Activated CD8-positive, alpha-beta memory T cell treated with anti-CD3 and anti-CD28 coated beads for 1 hour (primary cell): ENCODE data around the gene LRP5.
"Not testable (repeated sequence)": the region's sequence is repeated elsewhere in the genome, so short reads cannot be mapped to it uniquely, and the experiment has no call there.

Experiments
- DNase-seq, 2 donors: peaks; one replicate each; pipeline ENCODE4 v3.0.0-alpha.2; 2020; ENCODE audit warnings: low read depth in 1 of 2; ENCODE audit errors: extremely low read depth in 1 of 2

Gene LRP5

DNA sequence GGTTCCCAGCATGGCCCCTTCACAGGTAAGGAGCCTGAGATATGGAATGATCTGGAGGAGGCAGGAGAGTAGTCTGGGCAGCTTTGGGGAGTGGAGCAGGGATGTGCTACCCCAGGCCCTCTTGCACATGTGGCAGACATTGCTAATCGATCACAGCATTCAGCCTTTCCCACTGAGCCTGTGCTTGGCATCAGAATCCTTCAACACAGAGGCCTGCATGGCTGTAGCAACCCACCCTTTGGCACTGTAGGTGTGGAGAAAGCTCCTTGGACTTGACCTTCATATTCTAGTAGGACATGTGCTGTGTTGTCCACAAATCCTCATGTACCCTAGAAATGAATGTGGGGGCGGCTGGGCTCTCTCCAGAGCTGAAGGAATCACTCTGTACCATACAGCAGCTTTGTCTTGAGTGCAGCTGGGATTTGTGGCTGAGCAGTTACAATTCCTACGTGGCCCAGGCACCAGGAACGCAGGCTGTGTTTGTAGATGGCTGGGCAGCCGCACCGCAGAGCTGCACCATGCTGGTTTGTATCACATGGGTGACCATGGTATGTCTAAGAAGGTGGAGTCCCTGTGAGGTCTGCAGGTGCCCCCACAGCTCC, 126.4 kb downstream of the LRP5 start:
- DNase-seq, result no peak

GRCh38 chr11:68439355-68440065, 127.1 kb downstream of the LRP5 start:
- DNase-seq, result no peak

DNA sequence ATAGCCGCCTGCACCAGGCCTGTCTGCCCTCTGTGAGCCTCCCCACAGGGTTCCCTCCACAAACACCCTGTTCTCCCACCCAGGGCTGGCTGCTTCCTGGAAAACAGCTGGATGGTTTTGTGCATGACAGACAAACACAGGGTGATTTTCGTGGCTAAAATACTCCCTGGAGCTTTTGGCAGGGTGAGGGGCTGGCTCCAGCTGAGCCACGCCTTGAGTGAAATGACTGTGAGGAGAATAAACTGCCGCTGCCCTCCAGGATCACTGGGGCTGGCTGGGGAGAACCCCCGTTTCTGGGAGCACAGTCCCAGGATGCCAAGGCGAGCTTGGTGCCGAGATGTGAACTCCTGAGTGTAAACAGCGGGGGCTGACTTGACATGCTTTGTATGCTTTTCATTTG, 127.8 kb downstream of the LRP5 start:
- DNase-seq, result no peak

DNA sequence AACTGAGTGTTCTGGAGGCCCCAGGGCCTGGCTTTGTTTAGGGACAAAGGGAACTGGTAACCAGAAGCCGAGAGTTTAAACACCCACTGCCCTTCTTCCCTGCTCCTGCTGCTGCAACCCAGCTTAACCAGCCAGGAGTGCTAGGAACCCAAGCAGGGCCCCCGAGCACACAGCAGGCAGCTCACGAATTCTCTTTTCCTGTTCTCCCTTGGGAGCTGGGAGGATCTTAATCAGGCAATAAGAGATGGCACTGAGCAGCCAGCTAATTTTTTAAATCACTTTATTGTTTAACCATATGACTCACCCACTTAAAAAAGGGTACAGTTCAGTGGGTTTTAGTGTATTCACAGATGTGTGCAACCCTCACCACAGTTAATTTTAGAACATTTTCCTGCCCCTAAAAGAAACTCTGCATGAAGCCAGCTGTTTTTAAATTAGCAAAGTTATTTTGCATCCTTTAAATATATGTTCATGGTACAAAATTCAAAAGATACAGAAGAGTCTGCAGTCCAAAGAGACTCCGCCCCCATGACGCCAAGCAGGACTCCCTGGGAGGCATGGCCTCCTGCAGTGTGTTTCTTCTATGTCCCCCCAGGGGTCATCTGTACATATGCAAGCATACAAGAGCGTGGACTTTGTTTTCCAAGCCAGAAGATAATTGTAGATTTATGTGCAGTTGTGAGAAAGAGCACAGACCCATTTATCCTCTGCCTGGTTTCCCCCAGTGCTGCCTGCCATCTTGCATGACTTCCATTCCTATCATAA, 129.3 kb downstream of the LRP5 start:
- DNase-seq, result no peak

DNA sequence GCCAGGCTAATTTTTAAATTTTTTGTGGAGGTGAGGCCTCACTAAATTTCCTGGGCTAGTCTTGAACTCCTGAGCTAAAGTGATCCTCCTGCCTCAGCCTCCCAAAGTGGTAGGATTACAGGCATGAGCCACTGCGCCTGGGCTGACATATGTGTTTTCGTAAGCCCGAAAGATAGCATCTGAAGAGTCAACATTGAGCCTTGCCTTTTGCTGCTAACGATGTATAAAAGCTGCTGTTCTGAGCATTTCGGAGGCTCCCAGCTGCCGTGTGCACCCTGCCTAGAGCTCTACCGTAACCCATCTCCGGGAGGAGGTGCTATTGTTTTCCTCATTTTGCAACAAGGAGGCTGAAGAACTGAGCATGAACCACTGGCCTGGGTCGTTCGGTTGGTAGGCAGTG, 130.0 kb downstream of the LRP5 start:
- DNase-seq, result no peak

DNA sequence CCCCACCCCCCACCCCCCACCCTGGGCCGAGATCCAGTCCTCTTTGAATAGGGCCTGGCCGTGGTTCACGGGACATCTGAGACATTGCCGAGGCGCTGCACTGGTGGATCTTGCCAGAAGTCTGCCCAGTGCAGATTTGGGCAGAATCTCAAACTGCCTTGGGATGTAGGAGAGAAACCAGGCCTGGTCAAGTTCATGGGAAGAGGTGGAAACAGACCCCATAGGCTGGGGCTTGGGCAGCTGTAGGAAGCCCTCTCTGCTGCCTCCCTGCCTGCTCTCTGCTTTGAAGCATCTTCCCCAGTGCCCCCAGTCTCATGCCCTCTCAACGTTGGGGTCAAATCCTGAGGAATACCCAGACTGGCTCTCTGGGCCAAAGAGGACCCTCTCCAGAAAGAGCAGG, 132.2 kb downstream of the LRP5 start:
- no peak for DNase-seq

- no peak for DNase-seq
These were observed 133.2 kb downstream of the LRP5 start for GRCh38 chr11:68445531-68446035.

DNA sequence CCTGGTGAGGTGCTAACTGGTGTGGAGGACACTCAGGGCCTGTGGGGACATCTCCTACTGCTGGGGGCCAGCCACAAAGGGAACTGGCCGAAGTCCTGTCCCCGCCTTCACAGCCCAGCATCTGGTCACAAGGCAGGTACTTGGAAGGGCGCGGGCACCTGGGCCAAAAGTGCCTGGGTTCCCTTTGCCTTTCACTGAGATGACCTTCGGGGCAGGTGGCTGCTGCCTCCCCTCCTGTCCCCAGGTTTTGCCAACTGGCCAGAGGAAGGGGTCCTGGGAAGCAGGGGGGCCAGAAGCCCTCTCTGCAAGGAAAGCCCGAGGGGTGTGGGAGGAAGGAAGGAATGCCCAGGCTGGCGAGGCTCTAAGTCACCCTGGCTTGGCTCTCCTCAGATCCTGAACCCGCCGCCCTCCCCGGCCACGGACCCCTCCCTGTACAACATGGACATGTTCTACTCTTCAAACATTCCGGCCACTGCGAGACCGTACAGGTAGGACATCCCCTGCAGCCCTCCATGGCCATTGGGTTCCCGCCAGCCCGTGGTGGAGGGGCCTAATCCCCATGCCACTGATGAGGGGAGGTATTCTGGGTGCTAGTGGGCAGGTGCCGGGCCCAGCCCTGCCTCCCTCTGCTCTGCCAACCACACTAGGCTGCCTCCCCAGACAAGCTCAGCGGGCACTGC, 133.8 kb downstream of the LRP5 start:
- DNase-seq, result no peak

GRCh38 chr11:68447015-68447801, 134.8 kb downstream of the LRP5 start:
- DNase-seq, result peak; percentile 41 to 62

- not testable (repeated sequence) for DNase-seq
These were observed 135.5 kb downstream of the LRP5 start for GRCh38 chr11:68447914-68448313.

DNA sequence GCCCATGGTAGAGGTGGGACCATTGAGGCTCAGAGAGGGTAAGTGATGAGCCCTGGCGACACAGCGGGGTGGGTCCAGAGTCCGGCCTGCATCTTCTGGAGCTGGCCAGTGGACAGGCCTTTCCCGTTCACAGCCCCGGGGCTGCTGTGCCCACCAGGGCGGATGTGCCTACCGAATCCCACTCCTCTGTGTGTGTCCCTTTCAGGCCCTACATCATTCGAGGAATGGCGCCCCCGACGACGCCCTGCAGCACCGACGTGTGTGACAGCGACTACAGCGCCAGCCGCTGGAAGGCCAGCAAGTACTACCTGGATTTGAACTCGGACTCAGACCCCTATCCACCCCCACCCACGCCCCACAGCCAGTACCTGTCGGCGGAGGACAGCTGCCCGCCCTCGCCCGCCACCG, 136.2 kb downstream of the LRP5 start:
- DNase-seq, result no peak

DNA sequence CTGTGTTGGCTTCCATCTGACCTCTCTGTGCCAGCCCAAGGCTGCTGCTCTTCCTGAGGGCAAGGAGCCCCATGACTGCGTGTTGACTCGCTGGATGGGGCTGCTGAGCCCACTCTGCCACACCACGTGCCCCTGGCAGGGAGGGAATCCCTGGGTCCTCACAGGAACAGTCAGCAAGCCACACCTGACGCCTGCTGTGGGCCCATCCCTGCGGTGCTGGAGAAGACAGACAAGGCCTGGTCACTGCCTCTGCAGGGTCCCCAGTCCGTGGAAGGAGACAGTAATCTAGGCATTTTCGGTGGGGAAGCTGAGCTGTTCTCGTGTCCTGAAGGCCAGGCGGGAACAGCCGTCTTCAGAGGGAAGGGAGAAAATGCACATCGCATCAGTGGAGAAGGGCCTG, 137.6 kb downstream of the LRP5 start:
- no peak for DNase-seq

GRCh38 chr11:68450711-68451110, 138.3 kb downstream of the LRP5 start:
- DNase-seq, result no peak

- DNase-seq, result no peak
These were observed 142.4 kb downstream of the LRP5 start for GRCh38 chr11:68454767-68455166.

- no peak for DNase-seq
These were observed 143.1 kb downstream of the LRP5 start for GRCh38 chr11:68455485-68455884.

DNA sequence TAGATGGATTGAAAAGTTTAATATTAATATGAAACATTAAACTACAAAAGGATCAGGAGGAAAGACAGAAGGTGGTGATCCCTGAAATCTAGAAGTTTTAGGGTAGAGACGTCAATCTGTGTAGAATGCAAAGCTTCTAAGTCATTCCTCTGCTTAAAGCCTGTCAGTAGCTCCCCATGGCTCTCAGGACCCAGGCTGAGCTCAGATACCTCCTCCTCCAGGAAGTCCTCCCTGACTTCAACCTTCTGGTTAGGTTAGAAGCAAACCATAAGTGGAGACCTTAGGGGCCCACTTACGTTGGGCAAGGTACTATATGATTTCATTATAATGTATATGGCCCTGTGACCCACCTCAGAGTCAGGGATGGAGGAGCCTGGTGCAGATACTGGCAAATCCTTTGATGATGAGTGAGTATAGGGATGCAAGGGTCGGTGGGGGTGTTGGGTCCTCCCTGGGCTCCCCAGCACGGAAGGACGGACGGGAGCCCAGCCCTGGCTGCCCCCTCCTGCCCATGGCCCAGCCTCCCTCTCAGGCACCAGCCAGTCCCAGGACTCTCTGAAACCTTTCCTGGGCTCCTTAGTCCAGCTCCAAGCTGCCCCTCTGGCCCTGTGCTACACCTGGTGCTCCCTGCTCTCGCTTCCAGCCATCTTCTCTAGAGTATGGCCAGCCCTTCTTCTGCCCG, 145.0 kb downstream of the LRP5 start:
- no peak for DNase-seq

- DNase-seq, result no peak
These were observed 145.5 kb downstream of the LRP5 start for GRCh38 chr11:68457898-68458249.

DNA sequence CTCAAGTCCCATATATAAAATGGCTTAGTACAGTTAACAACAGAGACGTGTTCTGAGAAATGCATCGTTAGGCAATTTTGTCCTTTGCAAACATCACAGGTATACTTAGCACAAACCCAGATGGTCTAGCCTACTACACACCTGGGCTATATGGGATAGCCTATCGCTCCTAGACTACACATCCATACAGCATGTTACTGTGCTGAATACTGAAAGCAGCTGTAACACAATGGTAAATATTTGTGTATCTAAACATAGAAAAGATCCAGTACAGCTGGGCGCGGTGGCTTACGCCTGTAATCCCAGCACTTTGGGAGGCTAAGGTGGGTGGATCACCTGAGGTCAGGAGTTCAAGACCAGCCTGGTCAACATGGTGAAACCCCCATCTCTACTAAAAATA, 145.9 kb downstream of the LRP5 start:
- not testable (repeated sequence) for DNase-seq

DNA sequence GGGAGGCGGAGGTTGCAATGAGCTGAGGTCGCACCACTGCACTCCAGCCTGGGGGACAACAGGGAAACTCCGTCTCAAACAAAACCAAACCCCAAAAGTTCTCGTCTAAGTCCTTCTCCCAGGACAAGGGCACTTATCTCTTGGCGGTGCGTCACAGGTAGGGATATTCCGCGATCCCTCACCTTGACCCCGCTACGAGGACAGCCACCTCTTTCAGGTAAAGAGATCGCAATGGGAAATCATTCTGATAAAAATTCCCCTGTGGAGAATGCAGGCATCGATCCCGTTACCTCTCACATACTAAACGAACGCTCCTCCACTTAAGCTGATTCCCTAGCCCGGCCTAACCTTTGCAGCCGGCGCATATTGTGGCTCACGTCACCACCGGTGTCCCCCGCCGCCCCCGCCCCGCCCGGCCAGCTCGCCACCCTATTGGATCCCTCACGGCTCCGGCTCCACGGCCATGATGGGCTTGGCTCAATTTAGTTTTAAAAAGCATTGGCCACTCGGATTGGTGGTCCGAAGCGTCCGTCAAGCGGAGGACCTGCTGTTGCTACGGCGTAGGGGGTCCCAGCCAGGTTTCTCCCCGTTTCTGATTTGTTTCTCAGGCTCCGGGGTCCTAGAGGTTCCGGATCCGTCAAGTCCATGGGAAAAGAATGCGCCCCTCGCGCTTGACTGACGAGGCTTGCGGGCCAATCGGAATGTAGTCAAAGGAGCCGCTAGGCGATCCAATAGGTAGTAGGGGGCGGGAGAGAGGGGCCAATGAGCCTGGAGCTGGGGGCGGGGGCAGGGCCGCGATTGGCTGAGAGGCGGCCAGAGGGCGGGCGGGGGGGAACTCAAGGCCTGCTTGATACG, 147.7 kb downstream of the LRP5 start:
- DNase-seq, result peak; percentile 89
